Neural cell (in vitro differentiated cells): ENCODE results near the gene PCP4. TPM values are rescaled to one million over a fixed set of nuclear protein-coding genes. Genes with fewer than 3 reads are reported as not detected.

Experiments used
- H2AFZ ChIP-seq: fragments of 200-600, 300-800 bp; sonication (generic), shearing (Covaris generic); 2 replicates; pipeline ENCODE4 v1.6.0; 2014; ENCODE audit warnings: low read depth, mild to moderate bottlenecking, antibody characterized with exemption, low read length, moderate library complexity
- H3F3A ChIP-seq: fragments of 200-600 bp; shearing (Covaris generic); 2 replicates; pipeline ENCODE4 v1.6.1; 2016; ENCODE audit warnings: mild to moderate bottlenecking, moderate library complexity, mixed read lengths, antibody characterized with exemption, low read length; ENCODE audit not compliant: insufficient read depth, poor library complexity, severe bottlenecking
- H3K27ac ChIP-seq: fragments of 200-600, 300-800 bp; sonication (generic), shearing (Covaris generic); 2 replicates; pipeline ENCODE4 v1.5.1; 2014; ENCODE audit warnings: mild to moderate bottlenecking, low read length, moderate library complexity
- H3K27me3 ChIP-seq: fragments of 300-800, 200-600 bp; sonication (generic), shearing (Covaris generic); 2 replicates; pipeline ENCODE4 v1.6.0; 2014; ENCODE audit warnings: mild to moderate bottlenecking, low read depth, low read length, moderate library complexity; ENCODE audit not compliant: insufficient read depth
- H3K36me3 ChIP-seq: fragments of 300-800, 200-600 bp; sonication (generic), shearing (Covaris generic); 2 replicates; pipeline ENCODE4 v1.5.1; 2014; ENCODE audit warnings: mild to moderate bottlenecking, antibody characterized with exemption, low read length, moderate library complexity; ENCODE audit not compliant: insufficient read depth
- H3K4me2 ChIP-seq: fragments of 300-800, 200-600 bp; sonication (generic), shearing (Covaris generic); 2 replicates; pipeline ENCODE4 v1.6.0; 2014; ENCODE audit warnings: mild to moderate bottlenecking, low read length
- H3K4me3 ChIP-seq: fragments of 300-800, 200-600 bp; sonication (generic), shearing (Covaris generic); 2 replicates; pipeline ENCODE4 v1.5.1; 2014; ENCODE audit warnings: mild to moderate bottlenecking, low read length, moderate library complexity
- H3K79me2 ChIP-seq: fragments of 200-600 bp; shearing (Covaris generic); replicated peaks from 2 replicates; pipeline ENCODE4 v1.6.0; 2014; ENCODE audit warnings: mild to moderate bottlenecking, low read length, moderate library complexity; ENCODE audit not compliant: insufficient read depth
- H3K9ac ChIP-seq: fragments of 300-800, 200-600 bp; sonication (generic), shearing (Covaris generic); 2 replicates; pipeline ENCODE4 v1.6.1; 2016; ENCODE audit warnings: mild to moderate bottlenecking, low read length, mixed read lengths
- H3K9me2 ChIP-seq: fragments of 200-600 bp; shearing (Covaris generic); 2 replicates; pipeline ENCODE4 v1.6.1; 2016; ENCODE audit warnings: mild to moderate bottlenecking, low read length, mixed read lengths; ENCODE audit not compliant: insufficient read depth
- H3K9me3 ChIP-seq: fragments of 200-600, 300-800 bp; sonication (generic), shearing (Covaris generic); 2 replicates; pipeline ENCODE4 v1.6.1; 2016; ENCODE audit warnings: mild to moderate bottlenecking, mixed run types, low read length, moderate library complexity, mixed read lengths
- H4K20me1 ChIP-seq: fragments of 200-600 bp; shearing (Covaris generic); 2 replicates; pipeline ENCODE4 v1.6.1; 2016; ENCODE audit warnings: mild to moderate bottlenecking, mixed run types; ENCODE audit not compliant: insufficient read depth
- CTCF ChIP-seq: fragments of 450-650 bp; IDR thresholded peaks from 2 replicates; pipeline ENCODE4 v1.5.1; 2014; ENCODE audit warnings: antibody characterized with exemption, mild to moderate bottlenecking, moderate library complexity; ENCODE audit not compliant: poor library complexity, severe bottlenecking
- EP300 ChIP-seq: fragments of 450-650 bp; conservative IDR thresholded peaks from 2 replicates; pipeline ENCODE4 v1.6.1; 2014; ENCODE audit warnings: antibody characterized with exemption, mild to moderate bottlenecking, moderate library complexity; ENCODE audit not compliant: poor library complexity, severe bottlenecking
- EZH2 ChIP-seq: fragments of 200-600, 300-800 bp; shearing (Covaris generic), sonication (generic); IDR thresholded peaks from 2 replicates; pipeline ENCODE4 v1.6.1; 2014; ENCODE audit warnings: antibody characterized with exemption, low read length, borderline replicate concordance, mild to moderate bottlenecking; ENCODE audit not compliant: insufficient read depth, poor library complexity, severe bottlenecking
- MXI1 ChIP-seq: fragments of 450-650 bp; conservative IDR thresholded peaks from 2 replicates; pipeline ENCODE4 v1.6.1; 2014; ENCODE audit warnings: antibody characterized with exemption, mild to moderate bottlenecking; ENCODE audit not compliant: poor library complexity, severe bottlenecking
- POLR2AphosphoS5 ChIP-seq: IDR thresholded peaks from 2 replicates; pipeline ENCODE4 v1.6.1; 2012
- RAD21 ChIP-seq: fragments of 450-650 bp; conservative IDR thresholded peaks from 2 replicates; pipeline ENCODE4 v1.6.1; 2014; ENCODE audit warnings: antibody characterized with exemption, mild to moderate bottlenecking, moderate library complexity
- REST ChIP-seq: IDR thresholded peaks from 2 replicates; pipeline ENCODE4 v1.6.1; 2012; ENCODE audit warnings: borderline replicate concordance
- SMC3 ChIP-seq: fragments of 450-650 bp; conservative IDR thresholded peaks from 2 replicates; pipeline ENCODE4 v1.6.1; 2014; ENCODE audit warnings: antibody characterized with exemption, mild to moderate bottlenecking, moderate library complexity; ENCODE audit not compliant: poor library complexity
- TAF1 ChIP-seq: IDR thresholded peaks from 2 replicates; pipeline ENCODE4 v1.6.1; 2012; ENCODE audit warnings: low read depth
- polyA plus RNA-seq: library from polyadenylated mRNA; depleted of rRNA; stranded (reverse); fragments of >200 nt; gene quantifications from 2 replicates; pipeline ENCODE4 v1.2.3, GENCODE V29; 2014

Gene PCP4
- polyA plus RNA-seq, 1 donor from 2014 or later = 10.1 TPM

GRCh38 chr21:39932335-39932734 lies 65.1 kb downstream of the PCP4 start:
- Histone ChIP-seq H3K27me3 (no peaks in the 10 kb centered on the region), H3K4me2 (no peak overlapping the region), H3F3A (no peaks in the 10 kb centered on the region), H3K36me3 (no peaks in the 10 kb centered on the region), H3K9me2 (no peaks in the 10 kb centered on the region), H2AFZ (no peak overlapping the region), H3K9me3 (no peaks in the 10 kb centered on the region), H3K9ac (no peak overlapping the region), H3K79me2 (no peaks in the 10 kb centered on the region), H3K27ac (no peak overlapping the region), H4K20me1 (no peaks in the 10 kb centered on the region), H3K4me3 (no peak overlapping the region)
- TF ChIP-seq SMC3 (no peak), EP300 (no peak), MXI1 (no peak), TAF1 (no peak), EZH2 (no peak), CTCF (no peak), POLR2AphosphoS5 (no peak), RAD21 (no peak), REST (no peak)

- Histone ChIP-seq H3K9me3 (no peaks in the 10 kb centered on the region), H3K79me2 (no peaks in the 10 kb centered on the region), H3F3A (no peaks in the 10 kb centered on the region), H4K20me1 (no peaks in the 10 kb centered on the region), H3K9me2 (no peaks in the 10 kb centered on the region), H3K27me3 (no peaks in the 10 kb centered on the region), H3K4me3 (no peak overlapping the region), H3K4me2 (no peak overlapping the region), H3K9ac (no peak overlapping the region), H3K36me3 (no peaks in the 10 kb centered on the region), H2AFZ (no peak overlapping the region), H3K27ac (no peak overlapping the region)
- no peak for TF ChIP-seq EP300
- TF ChIP-seq TAF1 = no peak
- no peak for TF ChIP-seq EZH2
Measured at GRCh38 chr21:39934895-39935294, 67.7 kb downstream of the PCP4 start.

GRCh38 chr21:39935716-39936115 lies 68.5 kb downstream of the PCP4 start:
- Histone ChIP-seq H3K9me2 (no peaks in the 10 kb centered on the region), H3K27ac (no peak overlapping the region), H3K9ac (no peak overlapping the region), H3K4me3 (no peak overlapping the region), H3K4me2 (no peak overlapping the region), H3K9me3 (no peaks in the 10 kb centered on the region), H3K79me2 (no peaks in the 10 kb centered on the region), H3F3A (no peaks in the 10 kb centered on the region), H3K36me3 (no peaks in the 10 kb centered on the region), H3K27me3 (no peaks in the 10 kb centered on the region), H4K20me1 (no peaks in the 10 kb centered on the region), H2AFZ (no peak overlapping the region)
- TF ChIP-seq POLR2AphosphoS5 = no peak
- no peak for TF ChIP-seq SMC3
- TF ChIP-seq REST = no peak
- no peak for TF ChIP-seq EP300
- no peak for TF ChIP-seq RAD21
- TF ChIP-seq CTCF = no peak
- no peak for TF ChIP-seq TAF1
- no peak for TF ChIP-seq MXI1
- no peak for TF ChIP-seq EZH2
